ENCODE results near the gene NTSR1.
A peak's percentile ranks its signal among the peaks of the same experiment; 100 is the strongest.

Gene NTSR1

DNA sequence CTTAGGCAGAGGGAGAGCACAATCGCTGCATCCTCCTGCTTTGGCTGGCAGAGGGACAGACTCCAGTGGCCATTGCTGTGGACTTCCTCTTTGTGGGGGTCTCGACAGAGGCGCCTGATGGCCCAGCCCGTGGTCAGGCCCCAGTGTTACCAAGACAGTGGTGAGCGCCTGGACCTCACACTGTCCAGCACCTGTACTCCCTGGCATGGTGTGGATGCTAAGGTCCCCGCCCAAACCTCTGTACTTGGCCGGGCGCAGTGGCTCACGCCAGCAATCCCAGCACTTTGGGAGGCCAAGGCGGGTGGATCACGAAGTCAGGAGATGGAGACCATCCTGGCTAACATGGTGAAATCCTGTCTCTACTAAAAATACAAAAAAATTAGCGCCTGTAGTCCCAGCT is 2.3 kb upstream of the NTSR1 start:
- TF ChIP-seq, protein P1, sequence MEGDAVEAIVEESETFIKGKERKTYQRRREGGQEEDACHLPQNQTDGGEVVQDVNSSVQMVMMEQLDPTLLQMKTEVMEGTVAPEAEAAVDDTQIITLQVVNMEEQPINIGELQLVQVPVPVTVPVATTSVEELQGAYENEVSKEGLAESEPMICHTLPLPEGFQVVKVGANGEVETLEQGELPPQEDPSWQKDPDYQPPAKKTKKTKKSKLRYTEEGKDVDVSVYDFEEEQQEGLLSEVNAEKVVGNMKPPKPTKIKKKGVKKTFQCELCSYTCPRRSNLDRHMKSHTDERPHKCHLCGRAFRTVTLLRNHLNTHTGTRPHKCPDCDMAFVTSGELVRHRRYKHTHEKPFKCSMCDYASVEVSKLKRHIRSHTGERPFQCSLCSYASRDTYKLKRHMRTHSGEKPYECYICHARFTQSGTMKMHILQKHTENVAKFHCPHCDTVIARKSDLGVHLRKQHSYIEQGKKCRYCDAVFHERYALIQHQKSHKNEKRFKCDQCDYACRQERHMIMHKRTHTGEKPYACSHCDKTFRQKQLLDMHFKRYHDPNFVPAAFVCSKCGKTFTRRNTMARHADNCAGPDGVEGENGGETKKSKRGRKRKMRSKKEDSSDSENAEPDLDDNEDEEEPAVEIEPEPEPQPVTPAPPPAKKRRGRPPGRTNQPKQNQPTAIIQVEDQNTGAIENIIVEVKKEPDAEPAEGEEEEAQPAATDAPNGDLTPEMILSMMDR (IDR thresholded peaks at IDR 0.05; ENCODE audit: low read depth, low read length) = no peak
- no peak for DNase-seq (ENCODE audit: low read depth in 2 of 2)
- H3K4me3 ChIP-seq (replicated peaks in 1 of 2; ENCODE audit: low read depth in 2 of 2, low read length in 2 of 2) = no peak overlapping the region

DNA sequence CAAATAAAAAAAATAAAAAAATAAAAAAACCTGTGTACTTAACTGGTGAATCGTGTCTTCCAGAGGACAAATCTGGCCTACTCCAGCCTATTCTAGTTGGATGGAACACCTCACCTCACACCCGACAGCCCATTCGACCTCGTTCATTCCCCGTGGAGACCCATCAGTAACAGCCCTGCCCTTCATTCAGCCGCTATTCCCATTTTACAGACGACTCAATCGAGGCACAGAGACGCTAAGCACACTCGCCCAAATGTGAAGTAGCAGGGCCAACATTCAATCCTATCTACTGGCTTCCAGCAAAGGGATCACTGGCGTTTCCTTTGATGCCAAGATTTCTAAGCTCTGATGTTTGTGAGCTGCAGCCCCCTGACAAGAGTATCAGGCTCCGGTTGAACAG is 1.8 kb upstream of the NTSR1 start:
- H3K4me3 ChIP-seq (replicated peaks in 1 of 2; ENCODE audit: low read depth in 2 of 2, low read length in 2 of 2) = no peak overlapping the region
- DNase-seq (ENCODE audit: low read depth in 2 of 2) = no peak
- TF ChIP-seq, protein P1 (IDR thresholded peaks at IDR 0.05; ENCODE audit: low read depth, low read length) = no peak

DNA sequence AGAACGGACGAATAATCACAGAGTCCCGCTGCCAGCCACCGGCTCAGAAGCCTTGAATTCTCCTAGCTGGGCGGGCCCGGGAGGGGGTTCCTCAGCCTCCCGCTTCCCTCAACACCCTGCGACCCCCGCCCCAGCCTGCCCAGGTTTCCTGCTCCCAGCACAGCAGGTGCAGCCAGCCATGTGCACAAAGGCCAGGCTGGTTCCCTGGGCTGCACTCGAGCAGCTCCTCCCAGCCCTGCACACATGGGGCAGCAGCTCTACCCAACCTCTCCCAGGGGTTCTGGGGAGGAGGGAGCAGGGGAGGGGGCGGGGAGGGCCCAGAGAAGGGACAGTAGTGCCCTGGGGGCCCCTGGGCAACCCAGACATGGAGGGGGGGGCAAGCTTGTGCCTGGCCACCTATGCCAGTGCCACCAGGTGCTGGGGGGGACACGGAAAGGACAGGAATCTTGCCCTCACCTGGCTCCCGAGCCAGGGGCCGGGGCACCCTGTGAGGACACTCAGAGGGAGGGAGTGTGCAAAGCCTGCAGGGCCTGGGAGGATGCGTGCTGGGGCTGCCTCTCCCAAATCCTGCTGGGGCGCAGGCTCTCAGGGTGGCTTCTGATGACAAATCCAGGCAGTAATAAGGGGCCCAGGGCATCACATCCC is 1.2 kb upstream of the NTSR1 start:
- TF ChIP-seq, protein P1 (IDR thresholded peaks at IDR 0.05; ENCODE audit: low read depth, low read length) = no peak
- H3K4me3 ChIP-seq (replicated peaks in 1 of 2; ENCODE audit: low read depth in 2 of 2, low read length in 2 of 2) = no peak overlapping the region

DNA sequence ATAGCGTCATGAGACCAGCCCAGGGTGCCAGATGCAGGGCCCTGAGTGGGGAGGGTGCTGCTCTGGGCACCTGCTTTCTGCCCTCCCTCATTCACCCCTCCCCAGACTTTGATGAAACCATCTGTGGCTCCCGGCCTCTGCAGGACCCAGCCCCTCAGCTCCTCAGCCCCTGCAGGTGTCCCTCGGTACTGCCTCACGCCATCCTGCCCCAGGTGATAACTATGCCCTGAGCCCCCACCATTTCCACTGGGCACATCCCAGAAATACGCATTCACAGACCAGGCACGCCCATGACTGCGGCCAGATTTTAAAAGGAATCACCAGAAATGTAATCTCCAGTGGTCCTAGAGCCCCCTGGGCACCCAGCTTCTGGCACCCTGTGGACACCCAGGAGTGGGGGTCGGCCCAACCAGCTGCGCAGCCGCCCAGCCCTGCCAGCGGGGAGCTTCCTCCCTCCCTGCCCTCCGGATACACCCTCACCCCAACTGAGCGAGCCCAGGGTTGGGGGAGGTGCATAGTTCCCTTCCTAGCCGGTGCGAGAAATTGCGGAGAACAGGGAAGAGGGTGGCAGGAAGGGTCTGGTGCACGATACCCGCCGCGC is 615 bp upstream of the NTSR1 start:
- no peak for DNase-seq (ENCODE audit: low read depth in 2 of 2)
- H3K4me3 ChIP-seq (replicated peaks in 1 of 2; ENCODE audit: low read depth in 2 of 2, low read length in 2 of 2) = no peak overlapping the region
- TF ChIP-seq, protein P1 (IDR thresholded peaks at IDR 0.05; ENCODE audit: low read depth, low read length) = peak; percentile 20

More for the DNA sequence above, 1.2 kb upstream of the NTSR1 start:
- no peak for DNase-seq (ENCODE audit: low read depth in 2 of 2)

DNA sequence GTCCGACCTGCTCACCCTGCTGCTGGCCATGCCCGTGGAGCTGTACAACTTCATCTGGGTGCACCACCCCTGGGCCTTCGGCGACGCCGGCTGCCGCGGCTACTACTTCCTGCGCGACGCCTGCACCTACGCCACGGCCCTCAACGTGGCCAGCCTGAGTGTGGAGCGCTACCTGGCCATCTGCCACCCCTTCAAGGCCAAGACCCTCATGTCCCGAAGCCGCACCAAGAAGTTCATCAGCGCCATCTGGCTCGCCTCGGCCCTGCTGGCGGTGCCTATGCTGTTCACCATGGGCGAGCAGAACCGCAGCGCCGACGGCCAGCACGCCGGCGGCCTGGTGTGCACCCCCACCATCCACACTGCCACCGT is 885 bp downstream of the NTSR1 start:
- H3K4me3 ChIP-seq (replicated peaks in 1 of 2; ENCODE audit: low read depth in 2 of 2, low read length in 2 of 2) = no peak overlapping the region
- DNase-seq (ENCODE audit: low read depth in 2 of 2) = no peak
- TF ChIP-seq, protein P1 (IDR thresholded peaks at IDR 0.05; ENCODE audit: low read depth, low read length) = no peak

DNA sequence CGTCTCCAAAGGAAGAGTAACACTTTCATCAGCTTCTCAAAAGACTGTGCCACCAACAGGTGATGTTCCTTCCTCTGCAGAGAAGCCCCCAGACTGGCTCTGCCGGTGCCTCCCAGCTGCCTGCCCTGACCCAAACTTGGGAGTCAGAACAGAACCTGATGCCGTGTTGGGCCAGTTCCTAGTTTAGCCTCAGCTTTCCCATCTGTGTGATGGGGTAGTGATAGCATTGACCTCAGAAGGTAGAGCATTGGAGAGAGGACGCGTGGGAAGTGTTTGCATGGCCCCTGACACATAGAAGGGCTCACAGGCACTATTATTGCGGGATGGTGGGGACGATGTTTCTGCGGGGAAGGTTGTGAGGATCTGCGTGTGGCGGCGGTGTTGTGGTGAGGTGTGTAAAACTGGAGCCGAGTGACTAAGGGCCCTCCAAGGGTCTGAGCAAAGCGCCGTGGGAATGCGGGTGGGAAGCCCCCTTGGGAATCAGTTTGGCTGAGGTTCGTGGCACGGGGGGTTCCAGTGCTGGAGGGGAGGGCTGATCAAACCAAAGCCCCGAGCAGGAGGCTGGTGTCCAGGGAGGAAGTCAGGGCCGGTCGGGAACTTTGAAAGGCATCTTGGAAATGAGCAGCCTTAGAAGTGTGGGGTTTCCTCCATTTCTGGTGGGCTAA is 1.7 kb downstream of the NTSR1 start:
- TF ChIP-seq, protein P1 (IDR thresholded peaks at IDR 0.05; ENCODE audit: low read depth, low read length) = no peak
- H3K4me3 ChIP-seq (replicated peaks in 1 of 2; ENCODE audit: low read depth in 2 of 2, low read length in 2 of 2) = no peak overlapping the region
- DNase-seq (ENCODE audit: low read depth in 2 of 2) = no peak
